ENCODE data around the gene CYFIP1. TPM values are rescaled to one million over a fixed set of nuclear protein-coding genes. Genes with fewer than 3 reads are reported as not detected.

CYFIP1 gene
- total and polyA plus RNA-seq, 2 of the 8 experiments (the other 6 are each of a cell fraction or from before 2014, with no cell fraction given): 38.6 to 81.7 TPM

- TF ChIP-seq CHD7 (IDR thresholded peaks at IDR 0.05; ENCODE audit: insufficient replicate concordance, low read length) (no peak), HDAC6 (IDR thresholded peaks at IDR 0.05; ENCODE audit: low read depth, low read length) (no peak), ATF3 (IDR thresholded peaks at IDR 0.05; ENCODE audit: insufficient read depth, low read depth, low read length) (no peak), POLR2A (IDR thresholded peaks at IDR 0.05; ENCODE audit: control extremely low read depth in 1 of 2, low read depth in 2 of 2, low read length in 2 of 2) (no peak), TCF12 (IDR thresholded peaks at IDR 0.05; ENCODE audit: low read depth, low read length) (no peak), YY1 (IDR thresholded peaks at IDR 0.05; ENCODE audit: low read depth, low read length) (no peak), EZH2 (IDR thresholded peaks at IDR 0.05; ENCODE audit: low read depth, low read length, severe bottlenecking) (no peak), SRF (IDR thresholded peaks at IDR 0.05; ENCODE audit: low read depth, low read length) (no peak), CEBPB (IDR thresholded peaks at IDR 0.05; ENCODE audit: low read depth, low read length) (no peak), USF2 (IDR thresholded peaks at IDR 0.05; ENCODE audit: low read length) (no peak), RAD21 (IDR thresholded peaks at IDR 0.05 in 1 of 2, conservative IDR thresholded peaks at IDR 0.05 in 1 of 2; ENCODE audit: low read depth in 2 of 2, low read length in 2 of 2) (no peak)
Observed at GRCh38 chr15:22992024-22992326, 11.8 kb upstream of the CYFIP1 start (continued).

Data from H1 (cell line).